ENCODE measurements around the gene METTL1. TPM values are rescaled to one million over a fixed set of nuclear protein-coding genes. Genes with fewer than 3 reads are reported as not detected.

METTL1 gene
- total RNA-seq, 1 donor from 2014 or later: 40.7 TPM

- no peak for ATAC-seq (ENCODE audit: low read depth)
- no peak for DNase-seq
- Mint-ChIP-seq H3K36me3 (ENCODE audit: low read depth) (peaks cover 63% of the 10 kb centered on the region), H3K9me3 (no peaks in the 10 kb centered on the region), H3K27ac (no peak overlapping the region), H3K4me3 (no peak overlapping the region), H3K4me1 (peaks cover 15% of the 10 kb centered on the region), H3K27me3 (no peaks in the 10 kb centered on the region)
- no peak for TF ChIP-seq CTCF (IDR thresholded peaks at IDR 0.05)
- CTCF ChIA-PET: no interaction called here
- POLR2A ChIA-PET: no interaction called here
- intact Hi-C loops (cut with micrococcal nuclease): loop anchor here (2.0 kb wide), 1 partner anchor 22 kb away; no protein-coding TSS in a partner anchor
Measured at GRCh38 chr12:57720606-57721595, 51.0 kb downstream of the METTL1 start.

- peaks cover 68% of the 10 kb centered on the region for H3K36me3 Mint-ChIP-seq (ENCODE audit: low read depth)
- H3K4me3 Mint-ChIP-seq: no peak overlapping the region
- DNase-seq: no peak
- H3K4me1 Mint-ChIP-seq: peaks cover 16% of the 10 kb centered on the region
- H3K27me3 Mint-ChIP-seq: no peaks in the 10 kb centered on the region
- ATAC-seq (ENCODE audit: low read depth): no peak
- no peak for TF ChIP-seq CTCF (IDR thresholded peaks at IDR 0.05)
- H3K27ac Mint-ChIP-seq: no peak overlapping the region
- intact Hi-C loops (cut with micrococcal nuclease): loop anchor here (2.0 kb wide), 1 partner anchor 23 kb away; no protein-coding TSS in a partner anchor
- no peaks in the 10 kb centered on the region for H3K9me3 Mint-ChIP-seq
- POLR2A ChIA-PET: interaction anchor here (0.5 kb wide), 1 partner anchor 76 kb away, joined by 3 read pairs; no protein-coding TSS in a partner anchor
- CTCF ChIA-PET: no interaction called here
Measured at GRCh38 chr12:57719777-57720605, 51.9 kb downstream of the METTL1 start.

GRCh38 chr12:57718641-57719528 lies 53.0 kb downstream of the METTL1 start:
- ChIA-PET CTCF (no interaction called here), POLR2A (interaction anchor here (0.5 kb wide), 1 partner anchor 75 kb away, joined by 3 read pairs; no protein-coding TSS in a partner anchor)
- TF ChIP-seq CTCF (IDR thresholded peaks at IDR 0.05): no peak
- H3K9me3 Mint-ChIP-seq: no peaks in the 10 kb centered on the region
- peaks cover 12% of the 10 kb centered on the region for H3K4me1 Mint-ChIP-seq
- no peak overlapping the region for H3K27ac Mint-ChIP-seq
- no peak for ATAC-seq (ENCODE audit: low read depth)
- intact Hi-C loops (cut with micrococcal nuclease): no loop called here
- no peak overlapping the region for H3K4me3 Mint-ChIP-seq
- peaks cover 71% of the 10 kb centered on the region for H3K36me3 Mint-ChIP-seq (ENCODE audit: low read depth)
- H3K27me3 Mint-ChIP-seq: no peaks in the 10 kb centered on the region
- no peak for DNase-seq

Other genes with a start within 250 kb of the METTL1 start
- gene MBD6, start 249.3 kb downstream of the METTL1 start, total RNA-seq: 96.0 and 105 TPM in 2 replicates
- 83.3 and 91.8 TPM in 2 replicates for gene DCTN2, start 224.9 kb downstream of the METTL1 start, total RNA-seq
- 0.13 and 0.15 TPM in 2 replicates for gene KIF5A, start 222.1 kb downstream of the METTL1 start, total RNA-seq
- 16.5 and 17.9 TPM in 2 replicates for gene PIP4K2C, start 180.9 kb downstream of the METTL1 start, total RNA-seq
- gene DTX3, start 167.3 kb downstream of the METTL1 start, total RNA-seq: 3.7 and 3.9 TPM in 2 replicates
- gene ARHGEF25, start 160.7 kb downstream of the METTL1 start, total RNA-seq: not detected in 2 replicates
- gene B4GALNT1, start 138.9 kb downstream of the METTL1 start, total RNA-seq: 0.31 and 0.51 TPM in 2 replicates
- 166 TPM in 2 replicates for gene OS9, start 78.0 kb downstream of the METTL1 start, total RNA-seq
- gene AGAP2, start 33.4 kb downstream of the METTL1 start, total RNA-seq: 17.5 and 18.5 TPM in 2 replicates
- 35.8 and 37.6 TPM in 2 replicates for gene TSPAN31, start 27.1 kb downstream of the METTL1 start, total RNA-seq
- gene CDK4, start 19.8 kb downstream of the METTL1 start, total RNA-seq: 95.7 and 95.9 TPM in 2 replicates
- 54.1 and 58.2 TPM in 2 replicates for gene MARCHF9, start 17.0 kb downstream of the METTL1 start, total RNA-seq
- gene CYP27B1, start 5.0 kb downstream of the METTL1 start, total RNA-seq: 2.4 and 2.5 TPM in 2 replicates
- gene EEF1AKMT3, start 509 bp upstream of the METTL1 start, total RNA-seq: 0.60 and 1.2 TPM in 2 replicates
- 28.4 and 33.4 TPM in 2 replicates for gene TSFM, start 10.7 kb upstream of the METTL1 start, total RNA-seq
- gene AVIL, start 46.6 kb upstream of the METTL1 start, total RNA-seq: 1.5 and 3.1 TPM in 2 replicates
- gene CTDSP2, start 74.6 kb upstream of the METTL1 start, total RNA-seq: 73.2 and 81.5 TPM in 2 replicates
- 3.0 and 3.9 TPM in 2 replicates for gene ATP23, start 169.5 kb upstream of the METTL1 start, total RNA-seq

All from activated B cell treated with CpG ODN at 0.5 μM for 24 hours (primary cell).